DMS153 treated with DMSO at 0.1 percent for 48 hours (cell line): Measurements from ENCODE around the gene NUP210.

Experiments
- DNase-seq: peaks from one replicate; lab custom pipeline; 2025; ENCODE audit not compliant: unreplicated experiment; lab: John Stamatoyannopoulos, UW

The NUP210 gene

DNA sequence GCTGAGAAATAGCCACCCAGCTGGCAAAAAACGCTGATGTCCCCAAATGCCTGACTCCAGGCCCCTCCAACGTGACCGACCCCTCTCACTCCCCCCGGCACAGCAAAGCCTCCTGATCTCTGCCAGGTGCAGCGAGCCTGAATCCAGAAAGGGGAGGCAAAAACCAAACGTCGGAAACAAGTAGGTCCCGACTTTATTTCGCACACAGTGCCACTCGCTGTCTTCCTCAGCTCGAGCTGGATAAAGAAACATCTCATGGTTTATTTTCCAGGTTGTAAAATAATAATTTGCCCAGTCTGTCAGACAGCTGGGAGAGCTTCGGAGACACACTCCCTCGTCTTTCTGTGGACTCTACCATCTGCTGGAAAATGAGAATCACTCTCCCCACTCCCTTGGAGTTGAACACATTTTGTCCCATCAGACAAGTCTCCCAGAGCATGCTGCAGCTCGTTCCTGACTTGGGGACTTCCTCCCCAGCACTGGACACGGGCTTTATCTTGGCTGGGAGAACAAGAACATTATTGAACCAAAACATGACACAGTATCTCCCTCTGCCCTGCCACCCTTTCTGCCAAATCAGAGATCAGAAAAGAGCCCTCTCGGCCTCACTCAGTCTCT lies 142.8 kb downstream of the NUP210 start:
- DNase-seq = no peak

DNA sequence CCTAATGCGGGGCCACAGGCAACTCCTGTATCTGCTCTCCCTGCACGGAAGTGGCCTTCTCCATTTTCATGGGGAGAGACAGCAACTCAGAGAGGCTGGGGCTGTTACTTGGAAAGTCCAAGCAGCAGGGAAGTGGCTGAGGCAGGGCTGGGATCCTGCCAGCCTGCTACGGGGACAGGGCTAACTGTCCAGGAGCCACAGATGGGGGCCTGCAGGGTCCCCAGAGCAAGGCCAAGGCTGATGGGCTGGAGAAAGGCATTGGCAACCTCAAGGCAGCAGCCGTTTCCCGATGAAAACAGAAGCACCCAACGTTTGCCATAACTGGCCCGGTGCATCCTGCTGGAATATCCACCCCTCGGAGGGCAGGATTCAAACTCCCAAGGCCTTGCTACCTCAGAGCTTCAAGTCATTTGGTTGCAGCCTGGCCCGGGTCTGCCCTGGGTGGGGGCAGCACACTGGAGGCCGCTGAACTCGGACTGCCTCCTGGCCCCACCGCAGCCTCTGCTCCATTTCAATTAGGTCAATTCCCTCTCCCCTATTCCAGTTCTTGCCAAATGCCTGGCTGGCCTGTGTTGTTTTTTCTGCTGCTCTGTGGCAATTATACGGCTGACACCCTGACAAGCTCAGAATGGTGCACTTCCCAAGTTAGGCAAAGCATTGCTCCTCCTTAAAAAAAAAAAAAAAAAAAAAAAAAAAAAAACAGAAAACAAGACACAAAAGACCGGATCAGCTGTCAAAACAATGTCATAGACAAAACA lies 143.5 kb downstream of the NUP210 start:
- no peak for DNase-seq

DNA sequence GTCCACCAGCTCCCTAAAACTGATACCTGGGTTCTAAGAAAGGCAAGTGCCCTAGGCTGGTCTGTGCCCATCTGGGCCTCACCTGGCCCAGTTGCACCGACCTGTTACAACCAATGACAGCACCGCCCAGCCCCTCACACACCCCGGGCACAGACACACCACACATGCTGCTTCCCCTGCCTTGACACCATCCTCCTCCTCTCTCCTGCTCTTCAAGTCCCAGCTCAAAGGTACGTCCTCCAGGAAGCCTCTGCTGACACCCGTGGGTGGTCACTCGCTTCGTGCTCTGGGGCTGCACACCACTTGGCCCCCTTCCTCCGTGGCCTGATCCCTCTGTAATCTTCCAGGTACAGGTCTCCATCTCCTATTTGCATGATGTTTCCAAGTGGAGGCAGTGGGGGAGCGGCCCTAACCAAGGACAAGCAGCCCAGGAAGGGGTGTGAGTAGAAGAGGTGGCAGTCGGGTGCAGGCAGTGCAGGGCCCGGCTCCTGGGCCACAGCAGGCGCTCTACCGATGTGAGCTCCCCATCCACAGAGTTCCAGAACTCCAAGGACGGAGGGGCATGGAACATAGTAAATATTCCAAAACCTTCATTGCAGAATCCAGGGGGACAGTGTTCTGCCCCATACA lies 144.6 kb downstream of the NUP210 start:
- DNase-seq = no peak

DNA sequence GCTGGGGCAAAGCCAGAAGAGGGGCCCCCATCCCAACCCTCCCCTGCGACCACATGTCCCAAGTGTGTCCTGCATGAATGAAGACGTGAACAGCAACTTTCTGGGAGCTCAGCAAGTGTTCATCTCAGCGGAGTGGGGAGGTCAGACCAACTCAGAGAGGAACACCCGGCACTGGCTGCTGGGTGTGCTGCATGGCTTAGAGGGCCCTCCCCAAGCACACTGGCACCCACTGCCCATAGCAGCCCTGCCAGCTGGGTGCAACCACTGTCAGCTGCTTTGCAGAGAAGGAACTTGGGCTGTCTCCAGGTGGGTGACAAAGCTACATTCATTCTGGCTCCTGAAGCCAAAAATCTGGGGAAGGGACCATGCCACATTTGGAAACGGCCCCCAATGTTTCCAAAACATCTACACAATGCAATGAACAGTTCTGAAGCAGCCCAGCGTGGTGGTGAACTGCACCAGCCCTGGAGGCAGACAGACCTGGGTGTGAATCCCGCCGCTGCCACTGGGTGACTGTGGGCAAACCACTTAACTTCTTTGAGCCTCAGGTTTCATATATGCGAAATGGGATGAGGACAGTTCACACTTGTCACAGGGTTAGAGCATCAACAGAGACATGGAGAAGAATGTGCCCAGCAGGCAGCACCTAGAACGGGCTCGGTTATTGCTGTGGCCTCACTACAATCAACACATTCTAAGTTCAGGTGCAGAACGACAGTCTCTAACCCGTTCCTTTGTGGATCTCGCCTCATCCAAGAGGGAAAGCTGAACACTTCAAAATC lies 145.4 kb downstream of the NUP210 start:
- no peak for DNase-seq

DNA sequence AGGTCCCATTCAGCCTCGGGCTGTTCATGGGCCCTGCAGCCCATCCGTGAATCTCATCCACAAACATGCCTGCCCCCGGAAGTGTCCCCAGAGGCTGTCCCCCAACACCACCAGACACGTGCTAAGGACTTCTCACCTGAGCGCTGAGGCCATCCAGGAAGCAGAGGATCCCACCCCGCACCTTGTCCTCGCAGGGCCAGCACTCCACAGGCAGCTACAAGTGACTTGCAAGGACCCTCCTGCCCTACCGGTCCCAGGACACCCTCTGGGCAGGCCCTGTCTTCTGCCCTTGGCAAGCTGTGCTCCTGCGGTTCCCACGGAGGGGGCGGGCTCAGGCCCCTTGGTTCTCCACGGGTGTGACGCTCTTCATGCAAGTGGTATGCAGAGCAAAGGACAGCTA lies 146.0 kb downstream of the NUP210 start:
- DNase-seq = no peak

DNA sequence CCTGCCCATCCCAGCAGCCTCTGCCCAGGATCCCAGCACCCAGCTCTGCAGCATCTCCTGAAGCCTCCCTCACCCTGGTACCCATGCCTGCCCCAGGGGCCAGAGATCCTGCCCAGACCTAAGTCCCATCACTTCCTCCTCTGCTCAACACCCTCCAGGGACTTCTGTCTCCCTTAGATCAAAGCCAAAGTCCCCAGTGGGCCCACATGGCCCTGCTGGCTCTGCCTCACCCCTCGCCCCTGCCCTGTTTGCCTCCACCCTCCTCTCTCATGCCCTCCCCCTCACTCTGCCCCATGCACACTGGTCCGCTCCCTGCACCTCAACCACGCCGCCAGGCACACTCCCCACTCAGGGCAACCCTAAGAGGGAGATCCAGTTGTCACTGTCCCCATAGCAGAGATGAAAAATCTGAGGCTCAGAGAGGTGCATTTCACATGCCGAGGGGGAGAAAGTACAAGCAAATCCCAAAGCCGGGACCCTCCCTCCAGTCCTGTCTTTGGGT lies 146.5 kb downstream of the NUP210 start:
- no peak for DNase-seq

DNA sequence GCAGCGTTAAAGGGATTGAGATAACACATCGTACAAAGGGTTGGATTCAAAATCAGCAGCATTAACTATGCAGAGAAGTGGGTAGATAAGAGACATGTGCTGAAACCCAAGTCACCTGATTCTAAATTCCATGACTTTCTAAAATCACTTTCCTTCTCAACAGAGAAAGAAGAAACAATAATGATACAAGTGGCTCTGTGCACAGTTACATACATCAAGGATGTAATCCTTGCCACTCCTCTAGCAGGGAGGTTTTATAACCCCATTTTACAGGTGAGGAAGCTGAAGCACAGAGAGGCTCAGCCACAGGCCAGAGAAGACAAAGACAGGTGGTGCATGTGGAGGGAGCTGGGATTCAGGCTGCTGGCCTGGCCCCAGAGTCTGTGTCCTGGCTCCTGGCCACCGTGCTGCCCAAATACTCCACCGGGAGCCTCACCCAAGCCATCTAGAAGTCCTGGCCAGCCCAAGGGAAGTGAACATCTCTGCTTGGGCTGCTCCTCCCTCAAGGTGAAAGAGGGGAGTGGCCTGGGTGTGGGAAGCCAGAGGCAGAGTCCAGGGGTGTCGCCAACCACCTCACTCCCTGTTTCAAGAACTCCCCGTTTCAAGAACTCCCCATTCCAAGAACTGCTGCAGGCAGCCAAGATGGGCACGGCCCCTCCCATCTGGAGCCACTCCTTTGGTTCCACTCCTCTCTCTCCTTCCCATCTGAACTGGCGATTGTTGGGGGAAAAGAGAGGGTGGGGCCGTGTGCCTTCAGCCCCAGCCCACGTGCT lies 147.1 kb downstream of the NUP210 start:
- no peak for DNase-seq

DNA sequence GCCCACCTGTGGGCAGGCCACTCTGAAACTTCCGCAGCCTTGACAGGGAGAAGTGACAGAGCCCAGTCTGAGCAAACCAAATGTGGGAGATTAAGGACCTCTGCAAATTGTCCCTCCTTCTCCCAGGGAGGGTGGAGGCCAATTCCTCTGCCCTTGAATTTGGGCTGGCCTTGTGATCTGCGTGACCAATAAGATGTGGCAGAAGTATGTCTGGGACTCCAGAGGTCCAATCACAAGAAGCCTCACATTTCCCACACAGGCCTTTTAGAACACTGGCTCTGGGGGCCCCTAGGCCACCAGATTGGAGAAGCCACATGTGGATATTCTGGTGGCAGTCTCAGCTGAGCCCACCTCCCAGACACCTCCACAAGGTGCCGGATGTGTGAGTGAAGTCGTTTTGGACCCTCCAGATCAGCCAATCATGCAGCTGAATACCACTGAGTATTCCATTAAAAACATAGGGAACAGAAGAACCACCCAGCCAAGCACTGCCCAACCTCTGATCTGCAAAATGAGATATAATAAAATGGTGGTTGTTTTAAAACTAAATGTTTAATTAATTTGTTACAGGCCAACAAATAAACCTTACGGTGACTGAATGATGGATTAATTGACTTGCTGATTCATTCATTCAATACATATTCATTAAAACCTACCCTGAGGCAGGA lies 150.3 kb downstream of the NUP210 start:
- no peak for DNase-seq

DNA sequence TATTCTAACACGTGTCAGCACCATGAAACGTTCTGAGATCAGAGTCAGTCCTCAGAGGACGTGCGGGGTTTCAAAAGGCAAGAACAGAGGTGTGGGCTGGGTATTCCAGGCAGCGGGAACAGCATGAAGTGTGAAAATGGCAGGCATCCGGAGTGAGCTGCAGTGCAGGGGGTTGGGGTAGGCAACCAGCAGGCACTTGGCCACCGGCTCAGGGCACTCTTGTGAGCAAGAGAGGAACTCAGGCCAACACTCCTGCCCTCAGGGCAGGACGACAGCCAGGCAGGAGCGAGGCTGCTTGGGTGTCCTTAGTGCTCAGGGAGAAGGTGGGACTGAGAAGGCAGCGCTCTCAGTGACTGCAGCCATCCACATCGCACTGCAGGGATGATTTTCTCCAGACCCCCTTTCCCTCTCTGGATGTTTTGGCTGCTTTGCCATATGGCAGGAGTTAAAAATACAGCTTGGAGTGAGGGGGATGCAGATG lies 151.1 kb downstream of the NUP210 start:
- no peak for DNase-seq

DNA sequence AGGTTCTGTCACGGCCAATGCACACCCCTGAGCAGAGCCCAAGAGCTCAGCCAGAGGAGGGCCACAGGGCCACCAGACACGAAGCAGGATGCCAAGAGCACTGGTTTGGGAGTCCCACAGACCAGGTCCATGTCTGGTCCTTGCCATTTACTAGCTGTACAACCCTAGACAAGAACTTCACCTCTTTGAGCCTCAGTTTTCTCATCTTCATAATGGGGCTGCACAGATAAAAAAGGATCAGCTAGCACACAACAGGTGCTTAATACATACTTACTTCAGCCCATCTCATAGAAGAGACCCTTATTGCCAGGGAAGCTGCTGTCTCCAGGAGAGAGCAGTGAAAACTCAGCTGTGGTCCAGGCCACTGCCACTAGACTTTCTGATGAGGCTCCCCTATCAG lies 152.0 kb downstream of the NUP210 start:
- DNase-seq = no peak

DNA sequence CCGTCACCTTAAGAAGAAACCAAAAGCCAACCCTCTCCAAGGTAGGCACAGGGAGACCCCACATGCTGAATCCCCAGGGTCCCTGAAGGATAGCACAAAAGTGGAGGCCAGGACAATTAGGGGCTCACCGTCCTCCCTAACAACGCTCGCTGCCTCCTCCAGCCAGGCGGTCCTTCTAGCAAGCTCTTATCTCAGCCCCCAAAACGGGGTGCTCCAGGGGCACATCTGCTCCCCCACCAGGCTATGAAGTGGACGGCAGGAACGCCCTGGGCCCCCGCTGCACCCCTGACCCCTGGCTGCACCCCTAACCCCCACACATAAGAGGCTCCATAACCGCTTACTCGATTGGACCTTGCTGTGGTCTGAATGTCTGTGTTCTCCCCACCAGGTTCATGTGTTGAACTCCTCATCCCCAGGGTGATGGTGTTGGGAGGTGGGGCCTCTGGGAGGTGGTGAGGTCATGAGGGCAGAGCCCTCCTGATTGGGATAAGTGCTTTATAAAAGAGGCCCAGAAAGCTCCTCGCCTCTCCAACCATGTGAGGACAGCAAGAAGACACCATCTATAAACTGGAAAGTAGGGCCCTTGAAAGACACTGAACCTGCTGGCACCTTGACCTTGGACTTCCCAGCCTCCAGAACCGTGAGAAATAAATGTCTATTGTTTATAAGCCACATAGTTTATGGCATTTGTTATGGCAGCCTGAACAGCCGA lies 153.3 kb downstream of the NUP210 start:
- no peak for DNase-seq
